Right ventricle myocardium inferior (tissue), 1 donor: ENCODE results near the gene MYLK4. TPM values are rescaled to one million over a fixed set of nuclear protein-coding genes. Genes with fewer than 3 reads are reported as not detected.

ENCODE experiments used
- ATAC-seq: fragments of 200-7000 bp; cut with Tn5 transposase; one replicate; pipeline ENCODE4 v1.9.1; 2020; ENCODE audit warnings: mild to moderate bottlenecking, moderate library complexity
- DNase-seq: peaks from one replicate; pipeline ENCODE4 v3.0.0; 2021; ENCODE audit errors: missing footprints
- intact Hi-C: fragments of 100-400 bp; cut with DNase I; formaldehyde crosslinking; loops from one replicate; pipeline ENCODE4 v1.11.0; 2022
- total RNA-seq: library from RNA; stranded (reverse); fragmentation: NEBNext Ultra II Directional; extraction: Animal tissue kit (Norgen Biotek cat#: 25700); gene quantifications from one replicate; pipeline ENCODE4 v1.2.1, GENCODE V29; 2021
- donor health status: DM: no; HTN: yes; CAD: no; lungs with severe emphysema.

The MYLK4 gene
- total RNA-seq, 1 donor from 2014 or later = 2.0 TPM

DNA sequence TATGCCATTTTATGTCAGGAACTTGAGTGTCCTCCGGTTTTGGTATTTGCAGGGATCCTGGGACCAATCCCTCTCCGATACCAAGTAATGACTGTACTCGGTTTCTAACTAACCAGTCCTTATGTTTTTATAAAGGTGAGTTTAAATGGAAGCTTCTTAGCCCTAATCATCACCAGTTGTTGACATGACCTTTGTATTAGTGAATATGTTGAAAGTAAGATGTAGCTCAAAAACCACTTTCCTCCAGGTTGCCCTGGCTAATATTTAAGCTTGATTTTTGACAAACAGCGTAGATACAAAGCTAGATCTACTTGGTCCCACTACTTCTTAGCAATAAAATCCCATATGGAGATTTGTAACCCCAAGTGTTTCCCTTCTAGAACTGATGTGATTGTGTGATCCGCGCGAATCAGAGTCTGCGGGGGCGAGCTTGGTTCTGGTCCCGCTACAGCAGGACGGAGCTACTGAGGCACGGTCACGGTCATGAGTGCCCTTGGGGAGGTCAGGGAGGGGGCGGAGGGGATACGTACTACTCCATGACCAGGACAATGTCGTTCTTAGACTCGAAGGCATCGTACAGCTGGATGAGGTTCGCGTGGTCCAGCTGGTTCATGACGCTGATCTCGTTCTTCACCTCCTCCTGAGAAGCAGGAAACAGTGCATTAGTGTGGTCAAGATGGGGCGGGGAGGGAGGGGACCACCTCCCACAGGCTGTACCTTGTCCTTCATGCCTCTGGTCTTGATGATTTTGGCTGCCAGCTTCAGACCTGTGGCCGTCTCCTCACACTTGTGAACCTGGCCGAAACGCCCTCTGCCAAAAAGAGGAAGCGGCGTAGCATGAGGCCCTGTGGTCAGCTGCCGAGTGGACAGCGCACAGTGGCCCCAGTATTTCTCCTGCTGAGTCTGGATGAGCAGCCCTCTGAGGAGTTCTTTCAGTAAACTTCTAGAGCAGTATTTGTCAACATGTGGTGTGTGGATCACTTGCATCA is 65.7 kb downstream of the MYLK4 start:
- intact Hi-C loops = no loop called here
- DNase-seq = no peak

DNA sequence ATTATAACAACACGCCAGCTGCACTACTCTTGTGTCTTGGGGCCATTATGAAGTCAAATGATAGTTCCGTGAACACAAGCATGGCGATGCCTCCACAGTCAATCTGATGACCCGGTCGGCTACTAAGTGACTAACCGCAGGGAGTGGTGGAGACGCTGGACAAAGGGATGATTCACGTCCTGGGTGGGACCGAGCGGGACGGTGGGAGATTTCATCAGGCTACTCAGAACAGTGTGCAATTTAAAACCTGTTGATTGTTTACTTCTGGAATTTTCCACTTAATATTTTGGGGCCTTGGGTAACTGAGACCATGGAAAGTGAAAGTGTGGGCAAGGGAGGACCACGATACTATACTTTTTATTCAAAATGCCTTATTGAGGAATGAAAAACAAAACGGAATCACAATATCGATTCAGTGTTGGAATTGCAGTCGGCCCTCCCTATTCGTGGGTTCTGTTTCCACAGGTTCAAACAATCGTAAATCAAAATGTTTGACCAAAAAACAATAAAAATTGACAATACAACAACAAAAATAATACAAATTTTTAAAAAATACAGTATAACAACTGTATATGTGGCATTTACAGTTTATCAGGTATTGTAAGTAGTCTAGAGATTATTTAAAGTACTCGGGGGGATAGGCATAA is 66.5 kb downstream of the MYLK4 start:
- ATAC-seq = no peak
- intact Hi-C loops = no loop called here
- no peak for DNase-seq

More for the DNA sequence above, 65.7 kb downstream of the MYLK4 start:
- ATAC-seq = no peak

DNA sequence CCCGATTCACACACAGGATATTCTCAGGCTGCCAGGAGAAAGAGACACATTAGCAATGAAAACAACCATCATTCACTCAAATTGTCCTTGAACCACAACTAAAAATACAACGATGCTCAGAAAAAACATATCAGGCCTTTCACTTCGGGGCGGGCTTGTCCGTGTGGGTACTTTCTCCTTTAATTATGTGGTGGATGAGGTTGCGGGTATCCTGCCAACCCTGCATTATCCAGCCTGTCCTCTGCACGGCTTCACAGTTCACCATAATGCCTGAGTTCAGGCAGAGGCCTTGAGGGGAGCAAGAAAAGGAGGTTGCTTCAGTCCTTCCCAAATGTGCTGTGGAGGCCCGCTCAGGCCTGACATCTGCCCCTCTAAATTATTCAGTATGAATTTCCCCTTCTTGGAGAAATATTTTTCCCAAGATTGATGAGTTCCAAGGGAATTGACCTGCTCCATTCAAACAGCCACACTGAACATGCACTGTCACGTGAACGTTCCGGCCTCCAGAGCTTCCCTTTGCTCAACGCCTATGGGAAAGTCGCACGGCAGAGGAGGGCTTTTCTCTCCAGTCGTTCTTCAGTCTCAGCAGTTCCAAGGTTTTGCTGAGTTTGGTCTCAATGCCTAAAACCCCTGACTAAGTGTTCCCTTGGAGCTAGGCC is 70.3 kb downstream of the MYLK4 start:
- intact Hi-C loops = no loop called here
- ATAC-seq = no peak

DNA sequence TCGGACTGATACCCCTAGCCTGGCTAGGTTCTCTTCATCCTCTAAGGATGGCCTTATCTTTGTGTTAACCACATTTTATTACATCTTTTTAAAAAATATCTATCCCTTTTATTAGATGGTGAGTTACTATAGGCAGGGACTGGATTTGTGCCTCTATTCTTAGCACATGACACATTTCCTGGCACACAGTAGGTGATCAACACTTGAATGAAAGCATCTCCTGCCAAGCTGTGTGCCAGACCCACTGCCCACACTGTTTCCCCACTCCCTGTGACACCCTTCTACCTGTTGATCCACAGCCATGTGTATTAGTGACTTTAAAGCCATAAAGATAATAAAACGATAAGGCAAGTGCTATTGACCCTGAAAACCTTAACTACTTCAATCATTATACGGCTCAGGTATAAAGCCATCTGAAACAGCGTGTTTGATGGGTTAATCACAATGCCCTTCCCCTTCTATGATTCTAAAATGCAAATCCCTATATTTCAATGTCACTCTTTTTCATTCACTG is 73.6 kb downstream of the MYLK4 start:
- intact Hi-C loops = no loop called here
- DNase-seq (no peak), ATAC-seq (no peak)

More for the DNA sequence above, 70.3 kb downstream of the MYLK4 start:
- DNase-seq = no peak

DNA sequence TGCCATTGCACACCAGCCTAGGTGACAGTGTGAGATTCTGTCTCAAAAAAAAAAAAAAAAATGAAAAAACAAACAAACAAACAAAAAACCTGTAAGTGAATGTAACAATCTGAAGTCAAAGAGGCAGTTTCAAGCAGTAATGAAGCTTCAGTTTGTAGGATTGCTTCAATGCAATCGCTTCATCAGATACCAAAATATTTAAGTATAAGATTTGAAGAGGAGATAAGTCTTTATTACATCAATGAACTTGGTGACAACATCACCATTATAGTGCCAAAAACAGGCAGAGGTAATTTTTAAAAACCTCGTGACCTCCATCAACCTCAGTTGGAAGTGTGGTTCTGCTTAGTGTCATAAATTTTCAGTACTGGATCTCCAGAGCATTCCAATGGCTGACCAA is 74.7 kb downstream of the MYLK4 start:
- intact Hi-C loops = no loop called here
- ATAC-seq (no peak), DNase-seq (no peak)

DNA sequence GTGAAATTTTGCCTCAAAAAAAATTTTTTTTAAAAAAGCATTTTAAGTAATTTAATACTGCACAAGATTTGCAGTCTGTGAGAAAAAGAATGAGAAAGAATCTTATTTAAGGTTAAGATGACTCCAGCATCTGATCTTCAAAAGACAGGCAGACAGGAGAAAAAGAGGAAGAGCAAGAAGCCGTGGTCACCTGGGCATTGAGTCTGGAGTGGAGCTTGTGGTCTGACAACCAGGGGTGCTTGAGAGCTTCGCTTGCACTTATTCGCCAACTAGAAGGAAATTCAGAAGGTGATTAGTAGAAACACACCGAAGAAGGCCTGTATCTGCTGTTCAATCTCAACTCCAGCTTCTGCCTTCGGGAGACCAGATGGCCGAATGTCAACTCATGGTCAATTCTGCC is 75.9 kb downstream of the MYLK4 start:
- ATAC-seq = no peak
- DNase-seq = no peak
- intact Hi-C loops = no loop called here

DNA sequence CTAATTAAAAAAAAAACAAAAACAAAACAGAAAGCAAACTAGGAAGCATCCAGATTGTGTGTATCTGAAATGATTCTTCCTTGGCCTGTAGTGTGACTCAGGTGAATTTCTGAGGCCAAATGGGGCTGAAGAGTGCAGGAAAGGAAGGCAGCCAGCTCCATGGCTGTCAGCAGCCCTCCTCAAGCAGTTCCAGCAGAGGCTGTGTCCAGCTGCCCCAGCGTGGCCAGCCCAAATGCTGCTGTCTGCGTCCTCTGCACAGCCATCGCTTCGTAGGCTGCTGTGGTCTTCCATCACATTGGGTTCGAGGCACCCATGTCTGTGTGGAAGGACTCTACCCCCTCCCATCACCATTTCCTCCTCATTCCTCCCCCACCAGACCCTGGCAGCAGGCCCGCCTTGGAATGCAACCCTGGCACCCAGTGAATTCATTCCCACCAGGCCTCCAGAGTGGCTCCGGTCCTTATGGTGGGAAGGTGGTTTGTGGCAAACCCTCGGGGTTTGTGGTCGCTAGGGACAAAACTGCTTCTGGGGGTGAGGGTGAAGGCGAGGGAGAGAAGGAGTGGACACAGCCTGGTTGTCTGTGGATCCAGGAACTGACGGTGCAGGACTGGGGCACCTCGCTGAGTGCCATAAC is 81.5 kb downstream of the MYLK4 start:
- intact Hi-C loops = no loop called here
- ATAC-seq = no peak
- no peak for DNase-seq

DNA sequence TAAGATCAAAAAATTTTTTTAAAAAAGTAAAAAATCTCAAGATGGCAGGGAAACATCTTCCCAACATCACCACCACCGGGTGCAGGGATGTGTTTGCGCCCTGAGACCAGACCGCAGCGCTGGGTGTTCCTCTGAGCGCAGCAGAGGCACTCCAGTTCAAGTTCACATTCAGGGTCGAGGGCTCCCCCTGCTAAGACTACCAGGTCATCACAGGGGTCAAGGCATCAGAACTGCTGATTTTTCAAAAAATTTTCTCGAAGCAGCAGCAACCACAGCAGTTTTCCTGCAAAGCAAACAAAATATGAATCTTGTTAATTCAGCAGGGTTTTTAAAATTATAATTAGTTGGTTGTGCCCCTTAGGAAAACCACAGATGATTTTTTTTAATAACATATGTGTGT is 83.1 kb downstream of the MYLK4 start:
- intact Hi-C loops = no loop called here
- ATAC-seq (no peak), DNase-seq (no peak)

DNA sequence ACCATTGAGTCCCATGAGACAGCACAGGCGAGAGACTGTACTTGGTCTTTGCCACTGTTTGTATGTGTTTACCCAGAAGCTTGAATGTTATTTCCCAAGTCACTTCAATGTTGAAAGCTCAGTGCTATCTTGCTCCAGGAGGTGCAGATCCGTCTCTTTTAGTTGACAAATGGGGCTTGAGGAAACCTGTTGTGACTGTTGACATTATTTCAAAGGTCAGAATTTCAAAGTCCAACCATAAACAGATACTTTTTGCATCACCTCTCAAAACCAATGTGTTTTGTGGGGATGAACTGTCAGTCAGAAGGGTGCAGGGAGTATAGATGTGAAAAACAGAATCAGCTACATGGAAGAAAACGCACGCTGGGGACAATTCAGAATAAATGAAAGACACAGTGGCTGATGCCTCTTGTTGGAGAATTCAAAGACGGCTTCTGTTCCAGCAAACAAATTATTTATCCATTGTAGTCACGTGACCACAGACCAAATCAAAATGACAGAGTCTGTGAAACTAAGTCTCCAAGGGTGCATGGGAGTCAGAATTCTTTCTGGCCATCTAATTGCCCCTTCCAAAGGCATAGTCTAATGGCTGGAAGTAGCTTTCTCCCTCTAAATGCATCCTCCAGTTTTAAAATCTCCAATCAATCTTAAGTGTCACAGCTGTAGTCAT is 83.7 kb downstream of the MYLK4 start:
- ATAC-seq (no peak), DNase-seq (no peak)
- intact Hi-C loops = no loop called here

DNA sequence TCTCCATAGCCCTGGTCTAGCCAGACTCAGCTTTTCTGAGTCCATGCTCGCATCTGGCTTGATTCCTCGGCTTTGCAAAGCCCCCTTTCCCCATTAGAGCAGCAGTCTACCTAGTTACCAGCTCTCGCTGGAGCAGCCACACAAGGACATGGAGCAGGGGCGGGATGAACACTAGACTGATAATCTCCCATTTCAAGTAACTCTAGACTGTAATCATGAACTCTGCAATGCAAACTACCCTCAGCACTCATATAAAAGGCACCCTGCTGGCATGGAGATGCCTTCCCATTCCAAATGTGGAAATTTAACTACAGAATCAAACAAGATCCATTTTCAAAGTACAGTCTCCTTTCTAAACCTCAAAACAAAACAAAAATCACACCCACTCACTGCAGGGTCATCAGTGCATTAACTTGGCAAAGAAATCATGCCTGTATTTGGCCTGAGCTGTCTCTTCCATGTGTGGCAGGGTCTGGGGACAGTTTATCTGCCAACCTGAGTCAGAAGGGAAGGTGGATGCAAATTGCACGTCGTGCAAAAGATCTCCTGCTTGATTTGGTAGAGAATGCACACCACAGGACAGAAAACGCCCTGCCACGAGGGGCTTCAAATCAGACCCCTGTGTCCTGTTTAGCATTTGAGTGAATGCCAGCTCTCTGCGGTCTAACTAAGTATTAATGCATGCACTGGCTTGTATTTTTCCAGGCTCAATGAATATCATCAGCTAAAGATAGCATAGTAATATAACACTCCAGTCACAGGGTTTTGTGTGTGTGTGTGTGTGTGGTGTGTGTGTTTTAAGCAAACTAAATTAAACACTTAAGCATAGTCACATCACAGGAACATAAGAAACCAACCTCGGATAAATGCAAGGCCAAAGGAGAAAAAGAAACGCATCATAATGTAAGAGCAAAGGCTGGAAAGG is 85.3 kb downstream of the MYLK4 start:
- no peak for ATAC-seq
- DNase-seq = no peak
- intact Hi-C loops = no loop called here

DNA sequence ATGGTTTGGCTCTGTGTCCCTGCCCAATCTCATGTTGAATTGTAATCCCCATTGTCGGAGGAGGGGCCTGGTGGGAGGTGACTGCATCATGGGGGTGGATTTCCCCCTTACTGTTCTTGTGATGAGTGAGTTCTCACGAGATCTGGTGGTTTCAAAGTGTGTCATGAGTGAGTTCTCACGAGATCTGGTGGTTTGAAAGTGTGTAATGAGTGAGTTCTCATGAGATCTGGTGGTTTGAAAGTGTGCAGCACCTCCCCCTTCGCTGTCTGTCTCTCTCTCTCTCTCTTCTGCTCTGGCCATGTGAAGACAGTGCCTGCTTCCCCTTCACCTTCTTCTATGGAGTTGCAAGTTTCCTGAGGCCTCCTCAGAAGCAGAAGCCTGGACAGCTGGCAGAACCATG is 87.6 kb downstream of the MYLK4 start:
- ATAC-seq = no peak
- no peak for DNase-seq
- intact Hi-C loops = no loop called here

DNA sequence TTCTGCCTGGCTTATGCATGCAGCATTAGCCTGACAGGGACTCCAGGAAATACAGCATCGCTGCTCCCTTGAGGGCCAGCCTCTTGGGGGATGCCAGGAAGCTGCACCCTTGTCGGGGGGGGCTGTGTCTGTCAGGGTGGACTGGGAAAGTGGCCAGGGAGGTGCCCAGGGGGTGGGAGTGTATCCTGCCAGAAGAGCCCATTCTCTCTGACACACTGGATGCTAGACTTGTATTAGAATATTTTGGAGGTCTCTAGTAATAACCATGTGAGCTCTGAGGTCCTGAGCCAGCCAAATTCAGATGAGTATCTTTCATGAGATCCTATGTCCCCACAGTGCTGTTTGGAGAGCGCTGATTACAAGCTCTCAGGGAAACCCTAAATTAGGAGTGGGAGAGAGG is 89.1 kb downstream of the MYLK4 start:
- no peak for DNase-seq
- intact Hi-C loops = no loop called here
- ATAC-seq = no peak

DNA sequence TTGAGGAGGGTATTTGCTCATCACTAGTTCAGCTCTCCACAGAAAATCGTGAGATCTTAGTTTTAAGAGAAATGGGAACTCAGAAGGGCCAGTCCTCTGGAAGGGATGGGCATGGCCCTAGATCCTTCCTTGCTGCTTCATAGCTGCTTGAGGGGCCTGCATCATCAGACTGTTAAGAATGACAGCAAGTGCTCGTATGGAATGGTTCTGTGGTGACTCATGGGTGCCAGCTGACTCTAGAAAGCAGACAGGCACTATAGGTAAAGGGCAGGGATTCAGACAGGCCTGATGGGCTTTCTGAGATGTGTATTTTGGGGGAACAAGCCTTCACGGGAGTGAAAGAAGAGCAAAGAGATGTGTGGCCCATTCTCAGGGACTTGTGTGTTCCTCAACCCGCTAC is 90.8 kb downstream of the MYLK4 start:
- ATAC-seq = no peak
- intact Hi-C loops = no loop called here
- DNase-seq = no peak

DNA sequence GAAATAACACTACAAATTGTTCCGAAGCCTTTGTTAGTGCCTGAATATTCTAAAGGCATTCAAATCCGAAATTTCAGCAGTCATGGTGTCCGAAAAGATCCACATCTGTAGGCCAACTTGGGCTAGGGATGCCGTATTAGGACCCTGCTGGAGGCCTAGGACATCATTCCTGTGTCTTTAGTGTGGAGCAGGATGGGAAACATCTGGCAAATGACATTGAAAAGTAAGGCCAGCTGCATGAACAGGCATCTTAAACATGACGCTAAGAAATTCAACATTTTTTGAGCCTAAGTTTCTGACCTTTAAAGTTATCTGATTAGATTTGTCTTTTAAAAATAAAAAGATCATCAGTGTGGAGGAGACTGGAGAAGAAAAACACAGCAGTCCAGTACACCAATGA is 91.3 kb downstream of the MYLK4 start:
- DNase-seq (no peak), ATAC-seq (no peak)
- intact Hi-C loops = no loop called here

DNA sequence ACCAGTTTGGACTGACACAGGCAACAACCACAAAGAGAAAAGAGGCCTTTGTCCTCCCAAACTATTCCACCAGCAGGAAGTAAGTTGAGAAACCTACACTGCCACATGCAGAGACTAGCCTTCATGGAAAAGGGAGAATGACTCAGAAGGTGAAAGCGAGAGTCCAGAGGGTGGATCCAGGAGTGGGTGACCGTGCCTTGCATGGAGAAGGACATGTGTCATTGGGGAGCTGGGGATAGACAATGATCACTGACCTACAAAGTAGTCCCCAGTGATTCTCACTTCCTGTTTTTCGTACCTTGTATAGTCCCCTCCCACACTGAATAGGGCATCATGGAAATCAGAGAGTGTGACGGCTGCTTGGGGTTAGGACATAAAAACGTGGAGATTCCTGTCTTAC is 91.9 kb downstream of the MYLK4 start:
- intact Hi-C loops = no loop called here

DNA sequence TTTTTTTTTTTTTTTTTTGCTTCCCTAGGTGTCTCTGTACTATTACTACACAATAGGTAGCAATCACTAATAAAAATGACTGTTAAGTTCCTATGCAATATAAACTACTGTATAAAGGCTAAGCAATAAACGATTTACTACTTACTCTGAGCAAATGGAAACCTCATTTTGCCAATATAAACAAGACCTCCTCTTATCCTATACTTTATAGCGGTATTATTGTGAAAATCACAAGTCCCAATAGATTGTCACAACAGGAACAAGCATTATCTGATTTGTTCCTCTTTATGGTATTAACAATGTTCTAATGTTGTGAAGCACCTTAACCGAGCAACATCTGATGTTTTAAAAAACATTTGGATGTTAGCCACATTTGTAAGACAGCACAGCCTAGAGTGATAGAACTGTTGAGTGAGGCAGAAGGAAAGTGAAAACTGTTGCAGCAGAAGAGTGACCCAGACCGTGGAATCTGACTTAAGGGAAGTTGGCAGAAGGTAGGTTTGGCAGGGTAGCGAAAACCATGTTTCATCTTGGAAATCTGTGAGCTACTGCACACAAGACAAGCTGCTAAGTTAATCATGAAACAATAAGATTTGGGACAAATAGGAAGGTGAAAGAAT is 94.2 kb downstream of the MYLK4 start:
- ATAC-seq = no peak
- DNase-seq = no peak
- intact Hi-C loops = no loop called here

More for the DNA sequence above, 91.9 kb downstream of the MYLK4 start:
- DNase-seq (no peak), ATAC-seq (no peak)

DNA sequence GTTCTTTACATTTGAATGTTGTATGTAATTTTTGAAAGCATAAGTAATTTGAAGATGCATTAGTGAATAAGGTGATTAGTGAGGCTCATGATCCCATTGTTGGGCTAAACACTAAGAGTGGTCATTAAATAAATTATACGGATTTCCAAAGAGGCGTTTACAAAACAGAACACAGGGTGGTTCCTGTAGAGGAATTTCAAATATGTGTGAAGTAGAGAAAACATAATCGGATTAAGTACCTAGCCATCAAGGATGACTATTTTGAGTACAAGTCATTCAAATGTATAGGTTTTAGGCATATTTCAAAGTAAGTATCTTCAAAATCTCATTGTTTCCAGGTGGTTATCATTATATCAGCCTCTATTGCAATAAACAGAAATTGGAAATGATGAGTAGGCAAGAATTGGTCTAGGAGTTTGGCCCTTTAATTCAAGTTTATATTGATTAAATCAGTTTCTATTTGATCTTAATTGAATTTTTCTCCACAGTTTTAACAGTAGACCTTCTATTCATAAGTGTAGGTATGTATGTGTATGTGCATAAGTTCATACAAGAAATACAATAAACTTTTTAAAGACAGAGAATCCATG is 94.8 kb downstream of the MYLK4 start:
- ATAC-seq (no peak), DNase-seq (no peak)
- intact Hi-C loops = no loop called here
